ENCODE results near the gene HLA-DQA2.

- TF ChIP-seq CTCF (IDR thresholded peaks at IDR 0.05), result no peak
- TF ChIP-seq POLR2A (IDR thresholded peaks at IDR 0.05; ENCODE audit: low read depth), result no peak
- no peak for TF ChIP-seq EP300 (IDR thresholded peaks at IDR 0.05)
- TF ChIP-seq POLR2AphosphoS5 (IDR thresholded peaks at IDR 0.05), result no peak
Observed at GRCh38 chr6:32697031-32697430, 44.2 kb upstream of the HLA-DQA2 start.
